MV-4-11 (cell line): Measurements from ENCODE around the gene ALKAL2.

Source experiments
- DNase-seq: peaks from one replicate; lab custom pipeline; 2025; lab: John Stamatoyannopoulos, UW

Gene ALKAL2

DNA sequence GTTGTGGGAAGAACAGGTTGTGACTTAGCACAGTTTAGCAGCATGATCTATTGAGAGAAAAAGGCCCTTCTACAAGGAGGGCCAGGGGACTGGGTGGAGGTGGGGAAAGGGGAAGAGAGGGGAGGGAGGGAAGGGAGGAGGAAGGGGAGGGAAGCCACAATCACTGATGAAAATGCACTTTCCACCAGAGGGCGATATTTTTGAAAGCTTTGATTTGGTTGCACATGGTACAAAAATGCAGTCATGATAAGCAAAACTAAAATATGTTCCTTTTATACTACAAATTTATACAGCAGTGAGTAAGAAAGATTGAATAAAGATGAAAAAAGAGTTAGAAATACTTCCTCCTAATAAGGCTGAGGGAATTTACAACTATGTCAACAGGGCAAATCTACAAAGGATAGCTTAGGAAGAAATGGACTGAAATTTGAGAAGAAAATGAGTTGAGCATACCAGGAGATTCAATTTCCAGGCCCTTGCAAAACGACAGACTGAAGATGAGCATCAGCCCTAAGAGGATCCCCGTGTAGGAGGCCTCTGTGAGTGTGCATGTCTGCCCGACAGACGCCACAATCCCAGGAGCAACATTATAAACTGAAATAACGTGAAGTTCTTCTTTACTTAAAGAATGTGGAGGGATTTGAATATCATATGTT lies 41.3 kb downstream of the ALKAL2 start:
- DNase-seq: peak; percentile 49

DNA sequence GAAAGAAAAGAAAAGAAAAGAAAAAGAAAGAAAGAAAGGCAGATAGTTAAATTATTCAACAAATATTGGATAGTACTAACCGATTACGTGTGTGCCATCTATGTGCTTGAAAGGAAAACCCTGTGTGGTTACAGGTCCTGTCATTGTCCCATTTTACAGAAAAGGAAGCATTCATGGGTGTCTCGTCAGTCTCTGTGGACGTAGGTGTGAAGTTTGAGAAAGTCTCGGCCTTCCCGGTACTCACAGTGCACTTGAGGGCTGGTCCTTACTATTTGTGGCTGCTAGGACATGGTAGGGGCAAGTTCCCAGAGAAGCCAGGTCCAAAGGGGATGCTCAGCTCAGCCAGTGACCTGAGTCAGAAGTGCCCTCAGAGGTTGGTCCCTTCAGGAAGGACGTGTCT lies 43.3 kb downstream of the ALKAL2 start:
- no peak for DNase-seq

- DNase-seq: no peak
Measured at GRCh38 chr2:238869-239268, 49.0 kb downstream of the ALKAL2 start.

DNA sequence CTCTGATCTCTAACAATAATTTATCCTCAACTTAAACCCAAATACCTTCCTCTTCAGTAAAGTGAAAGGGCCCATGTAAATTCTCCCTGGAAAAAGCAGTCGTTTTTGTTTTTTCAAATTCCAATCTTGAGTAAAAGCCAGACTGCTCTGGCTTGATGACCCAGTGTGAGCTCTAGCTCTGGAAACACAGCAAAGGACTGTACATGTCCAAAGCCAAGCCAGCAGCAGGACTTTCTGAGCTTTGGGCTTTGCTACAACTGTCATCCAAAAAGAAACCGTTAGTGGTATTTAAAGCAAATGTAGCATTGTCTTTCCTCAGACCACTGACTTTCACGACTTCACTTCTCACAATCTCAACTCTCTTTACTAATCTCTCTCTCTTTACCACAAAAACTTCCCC lies 49.5 kb downstream of the ALKAL2 start:
- DNase-seq: no peak

- no peak for DNase-seq
Measured at GRCh38 chr2:237878-238277, 50.0 kb downstream of the ALKAL2 start.

GRCh38 chr2:236993-237539 lies 50.8 kb downstream of the ALKAL2 start:
- no peak for DNase-seq

GRCh38 chr2:234421-234820 lies 53.5 kb downstream of the ALKAL2 start:
- no peak for DNase-seq

DNA sequence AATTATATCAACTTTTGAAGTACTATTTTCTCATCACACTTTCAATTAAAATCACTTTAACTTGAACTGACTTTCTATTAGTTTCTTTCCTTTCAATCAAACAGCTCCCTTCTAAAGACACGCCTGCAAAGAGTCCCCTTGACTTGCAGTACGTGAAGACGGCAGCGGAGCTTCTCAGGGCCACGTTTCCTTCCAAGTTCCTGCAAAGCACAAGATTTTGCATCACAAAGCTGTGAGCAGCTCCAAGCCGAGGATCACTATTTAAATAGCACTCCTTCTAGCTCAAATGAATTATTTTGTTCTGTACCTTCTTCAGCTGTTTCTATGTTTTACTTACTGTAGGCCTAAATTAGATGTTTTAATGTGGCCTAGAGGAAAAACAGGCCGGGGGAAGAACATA lies 54.9 kb downstream of the ALKAL2 start:
- no peak for DNase-seq

GRCh38 chr2:231521-232185 lies 56.2 kb downstream of the ALKAL2 start:
- no peak for DNase-seq
